Stimulated activated CD4-positive, alpha-beta T cell treated with anti-CD3 and anti-CD28 coated beads, Interleukin-12 subunit alpha, Interleukin-12 subunit beta, amount 100 ng/mL, for 48 hours (primary cell): ENCODE data around the gene PCSK5.

Experiments
- DNase-seq, 3 donors: peaks; one replicate each; pipeline ENCODE4 v3.0.0-alpha.2; 2020; ENCODE audit warnings: low read depth in 2 of 3, low spot score in 1 of 3

PCSK5 gene

GRCh38 chr9:76115982-76116646, 225.6 kb downstream of the PCSK5 start:
- no peak for DNase-seq

DNA sequence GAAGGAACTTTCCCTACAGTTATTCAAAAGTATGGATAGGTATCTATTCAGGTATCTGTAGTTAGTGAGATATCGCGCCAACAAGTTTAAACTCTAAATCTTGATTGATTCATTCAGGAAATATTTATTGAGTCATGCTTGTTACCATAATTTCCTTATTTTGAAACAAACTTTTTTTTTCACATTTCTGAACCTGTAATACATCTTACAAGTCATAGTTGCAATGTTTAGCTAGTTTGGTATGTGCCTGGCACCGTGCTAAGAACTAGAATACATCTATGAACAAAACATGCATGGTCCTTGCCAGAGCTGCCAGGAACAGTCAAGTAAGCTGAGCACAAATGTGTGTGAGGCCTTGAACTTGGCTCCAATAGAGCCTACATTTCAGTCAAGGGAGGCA, 226.4 kb downstream of the PCSK5 start:
- DNase-seq, result no peak

- DNase-seq, result no peak
Measured at GRCh38 chr9:76127637-76128036, 237.2 kb downstream of the PCSK5 start.

DNA sequence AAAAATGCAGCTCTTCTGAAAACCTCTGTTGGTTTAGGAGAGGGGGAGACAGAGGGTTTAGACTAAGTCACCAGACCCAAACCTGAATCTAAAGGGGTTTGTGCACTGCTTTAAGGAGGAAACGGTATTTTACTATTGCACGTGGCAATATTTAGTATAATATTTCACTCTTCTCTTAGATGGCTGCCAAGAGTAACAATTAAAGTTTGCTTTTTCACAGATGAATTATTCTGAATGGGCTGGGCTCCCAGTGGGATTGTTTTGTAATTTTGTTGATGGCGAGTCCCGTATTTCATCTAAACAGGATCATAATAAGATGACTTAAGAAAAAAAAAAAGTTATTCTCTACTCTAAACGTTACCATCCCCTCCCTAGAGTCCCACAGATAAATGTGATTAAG, 245.4 kb downstream of the PCSK5 start:
- DNase-seq, result no peak

- no peak for DNase-seq
Measured at GRCh38 chr9:76136986-76137385, 246.5 kb downstream of the PCSK5 start.

DNA sequence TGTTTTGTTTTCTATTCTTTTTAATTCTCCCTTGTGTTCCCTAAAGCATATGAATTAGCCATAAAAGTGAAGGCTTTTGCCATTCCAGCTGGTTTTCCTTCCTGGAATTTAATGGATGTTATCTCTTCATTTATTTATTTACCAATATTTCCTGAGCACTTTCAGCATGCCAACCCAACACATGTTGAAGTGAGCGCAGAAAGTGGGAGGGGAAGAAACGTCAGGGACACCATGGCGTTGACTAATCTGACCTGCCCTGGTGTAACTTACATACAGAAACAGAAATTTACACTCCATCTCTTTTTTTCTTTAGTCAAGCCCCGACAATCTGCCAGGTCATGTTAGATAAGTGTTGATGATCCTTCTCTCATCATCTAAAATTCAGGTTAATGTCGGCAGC, 247.5 kb downstream of the PCSK5 start:
- no peak for DNase-seq

DNA sequence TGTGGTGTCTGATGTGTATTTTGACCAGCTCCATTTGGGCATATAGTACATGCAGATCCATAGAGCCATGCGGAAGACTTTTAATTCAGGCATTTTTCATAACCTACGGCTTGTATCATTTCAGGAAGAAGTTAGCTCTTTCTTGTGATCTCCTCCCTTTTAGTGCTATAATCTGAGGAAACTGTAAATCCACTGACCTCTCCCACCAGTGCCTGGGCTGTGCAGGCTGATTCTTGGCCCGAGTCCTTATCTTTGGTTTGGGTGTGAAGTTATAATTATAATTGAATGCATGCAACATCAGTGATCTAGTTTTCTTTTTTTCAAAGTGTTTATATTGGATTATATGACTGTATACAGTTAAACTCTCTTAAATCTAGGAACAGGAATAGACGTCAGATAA, 247.9 kb downstream of the PCSK5 start:
- DNase-seq, result no peak

DNA sequence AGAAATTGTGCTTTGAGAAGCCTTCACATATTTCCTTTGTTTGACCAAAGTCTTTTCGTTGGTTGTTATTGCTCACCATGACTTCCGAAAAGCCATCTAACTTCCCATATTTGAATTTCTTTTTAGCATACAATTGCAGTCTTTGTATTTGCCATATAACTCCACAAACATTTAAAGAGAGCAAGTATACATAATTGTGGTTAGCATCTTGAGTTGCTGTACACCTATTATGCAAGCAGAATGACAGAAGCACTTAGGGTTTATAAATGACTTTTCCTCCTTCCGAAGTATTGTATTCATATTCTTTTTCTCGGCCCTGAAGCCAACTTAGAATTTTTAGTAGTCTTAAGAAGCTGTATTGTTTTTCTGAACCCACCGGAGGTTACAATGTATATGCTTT, 253.4 kb downstream of the PCSK5 start:
- DNase-seq, result no peak

DNA sequence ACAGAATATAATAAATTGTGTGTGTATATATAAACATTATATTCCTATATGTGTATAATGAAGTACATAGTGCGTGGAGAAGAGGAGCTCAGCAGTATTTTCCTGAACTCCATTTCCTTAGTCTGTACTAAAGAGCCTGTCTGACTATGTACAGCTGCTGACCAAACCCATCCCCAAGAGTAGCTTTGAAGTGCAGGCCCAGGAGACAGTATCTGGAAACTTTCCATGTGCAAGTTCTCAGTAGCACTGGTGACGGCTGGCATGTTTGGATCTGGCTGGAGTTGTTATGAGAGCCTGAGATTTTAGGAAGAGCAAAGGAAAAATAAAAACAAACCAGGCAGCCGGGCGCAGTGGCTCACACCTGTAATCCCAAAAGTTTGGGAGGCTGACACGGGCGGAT, 259.5 kb downstream of the PCSK5 start:
- DNase-seq, result no peak

- DNase-seq, result no peak
Measured at GRCh38 chr9:76151267-76151666, 260.8 kb downstream of the PCSK5 start.

GRCh38 chr9:76153339-76153738, 262.9 kb downstream of the PCSK5 start:
- no peak for DNase-seq

- no peak for DNase-seq
Measured at GRCh38 chr9:76153902-76154629, 263.6 kb downstream of the PCSK5 start.

DNA sequence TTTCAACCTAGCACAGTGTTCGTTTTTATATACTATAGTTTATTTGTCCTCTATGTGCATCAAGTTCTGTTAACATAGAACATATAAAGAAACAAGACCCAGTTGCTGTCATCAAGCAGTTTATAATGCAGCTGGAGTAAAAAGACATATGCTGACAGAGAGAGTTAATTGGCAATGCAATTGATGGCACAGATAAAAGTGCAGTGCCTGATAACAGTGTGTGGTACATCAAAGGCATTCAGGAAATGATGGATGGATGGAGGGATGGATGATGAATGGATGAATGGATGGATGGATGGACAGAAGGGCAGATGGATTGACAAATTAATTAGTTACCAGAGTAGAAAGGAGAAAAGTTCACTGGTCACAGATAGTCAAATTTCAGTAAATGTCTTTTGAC, 264.9 kb downstream of the PCSK5 start:
- no peak for DNase-seq

GRCh38 chr9:76158713-76159112, 268.2 kb downstream of the PCSK5 start:
- no peak for DNase-seq

- no peak for DNase-seq
Measured at GRCh38 chr9:76159293-76159926, 268.9 kb downstream of the PCSK5 start.

DNA sequence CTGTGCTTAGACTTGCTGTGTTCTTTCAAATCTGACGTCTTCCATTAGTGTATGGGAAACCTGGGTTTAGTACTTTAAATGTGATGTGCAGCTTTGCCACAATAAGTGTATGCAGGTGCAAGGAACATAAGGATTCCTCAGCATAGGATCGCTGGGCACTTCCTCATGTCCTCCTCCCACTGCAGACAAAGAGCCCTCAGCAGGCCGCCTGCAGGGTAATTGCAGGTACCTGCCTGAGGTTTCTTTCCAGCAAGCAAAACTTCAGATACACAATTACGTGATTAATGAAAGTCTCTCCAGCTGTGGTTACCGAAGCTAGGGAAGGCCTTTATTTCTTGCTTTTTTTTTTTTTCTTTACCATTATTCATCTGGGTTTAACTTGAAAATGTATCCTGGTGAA, 270.6 kb downstream of the PCSK5 start:
- no peak for DNase-seq

- DNase-seq, result no peak
Measured at GRCh38 chr9:76161541-76161940, 271.1 kb downstream of the PCSK5 start.

GRCh38 chr9:76162086-76162730, 271.7 kb downstream of the PCSK5 start:
- DNase-seq, result no peak

DNA sequence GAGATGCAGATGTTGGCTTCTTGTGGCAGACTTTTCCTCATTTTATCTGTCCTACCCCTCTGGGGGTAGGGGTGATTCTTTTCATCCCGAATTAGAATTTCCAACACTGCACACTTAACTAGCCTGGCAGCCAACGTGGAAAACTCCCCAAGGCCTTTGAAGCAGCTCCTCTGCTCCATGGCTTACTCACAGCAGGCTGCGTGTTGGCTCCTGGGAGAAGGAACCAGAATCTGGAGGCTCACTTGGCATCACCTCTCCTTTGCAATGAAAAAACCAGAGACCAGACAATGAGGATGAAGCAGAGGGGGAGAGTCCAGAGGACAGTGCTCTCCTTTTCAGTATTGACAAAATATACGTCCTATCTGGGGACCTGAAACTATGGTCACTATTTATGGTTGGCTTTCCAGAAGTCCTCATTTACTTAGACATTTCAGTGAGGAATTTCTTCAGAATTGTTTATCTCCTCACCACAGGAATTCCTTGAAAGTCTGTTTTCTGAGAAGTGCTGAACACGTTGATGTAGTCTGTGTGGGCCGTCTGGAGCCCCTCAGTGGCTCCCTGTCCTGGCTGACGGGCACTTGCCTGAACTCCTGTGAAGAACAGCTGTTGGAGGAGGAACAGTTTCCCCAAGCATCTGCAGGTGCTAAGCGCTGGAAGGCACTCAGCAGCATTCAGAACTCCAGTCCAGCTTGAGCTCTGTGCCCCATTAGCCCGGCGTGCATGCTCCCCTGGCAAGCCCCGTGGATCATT, 272.5 kb downstream of the PCSK5 start:
- no peak for DNase-seq

GRCh38 chr9:76166526-76166925, 276.1 kb downstream of the PCSK5 start:
- DNase-seq, result no peak

- no peak for DNase-seq
Measured at GRCh38 chr9:76176171-76176570, 285.7 kb downstream of the PCSK5 start.
